Astrocyte (in vitro differentiated cells and primary cell): Measurements from ENCODE around the gene PCYOX1L. TPM values are rescaled to one million over a fixed set of nuclear protein-coding genes. Genes with fewer than 3 reads are reported as not detected.

Experiments used
- DNase-seq: peaks from one replicate; pipeline ENCODE4 v3.0.0-alpha.2; 2010; ENCODE audit warnings: low read depth
- FAIRE-seq: peaks from 2 replicates; lab custom pipeline; 2011; peaks lifted over from hg19 to GRCh38; lab: Jason Lieb, UNC
- H2AFZ ChIP-seq: 2 replicates; pipeline ENCODE4 v1.6.0; 2012; ENCODE audit warnings: low read depth, low read length, inconsistent platforms
- H3K27ac ChIP-seq: 2 replicates; pipeline ENCODE4 v1.5.1; 2011; ENCODE audit warnings: low read depth, low read length, inconsistent platforms
- H3K27me3 ChIP-seq: 2 replicates; pipeline ENCODE4 v1.6.0; 2011; ENCODE audit warnings: low read length, inconsistent platforms; ENCODE audit not compliant: insufficient read depth
- H3K36me3 ChIP-seq: 2 replicates; pipeline ENCODE4 v1.5.1; 2011; ENCODE audit warnings: low read length, inconsistent platforms; ENCODE audit not compliant: insufficient read depth
- H3K4me1 ChIP-seq: 2 replicates; pipeline ENCODE4 v1.5.1; 2011; ENCODE audit warnings: low read length, inconsistent platforms; ENCODE audit not compliant: insufficient read depth
- H3K4me2 ChIP-seq: 2 replicates; pipeline ENCODE4 v1.6.0; 2012; ENCODE audit warnings: low read length, inconsistent platforms
- H3K4me3 ChIP-seq: 2 replicates; pipeline ENCODE4 v1.5.1; 2011; ENCODE audit warnings: low read depth, mild to moderate bottlenecking, low read length, inconsistent platforms; ENCODE audit not compliant: insufficient read depth
- H3K79me2 ChIP-seq: 2 replicates; pipeline ENCODE4 v1.6.0; 2012; ENCODE audit warnings: mild to moderate bottlenecking, low read length, inconsistent platforms; ENCODE audit not compliant: insufficient read depth
- H3K9ac ChIP-seq: 2 replicates; pipeline ENCODE4 v1.6.0; 2012; ENCODE audit warnings: mild to moderate bottlenecking, low read length, inconsistent platforms
- H3K9me3 ChIP-seq: 2 replicates; pipeline ENCODE4 v1.5.1; 2012; ENCODE audit warnings: low read depth, mild to moderate bottlenecking, low read length, inconsistent platforms; ENCODE audit not compliant: insufficient read depth
- H4K20me1 ChIP-seq: 2 replicates; pipeline ENCODE4 v1.6.0; 2012; ENCODE audit warnings: low read length, inconsistent platforms; ENCODE audit not compliant: insufficient read depth
- H3K27ac Mint-ChIP-seq: one replicate; pipeline ENCODE4 v1.8.0; 2021; ENCODE audit warnings: mild to moderate bottlenecking, mixed read lengths; ENCODE audit not compliant: unreplicated experiment
- H3K27me3 Mint-ChIP-seq: one replicate; pipeline ENCODE4 v1.8.0; 2021; ENCODE audit warnings: low read depth, mixed read lengths; ENCODE audit not compliant: unreplicated experiment
- H3K36me3 Mint-ChIP-seq: one replicate; pipeline ENCODE4 v1.8.0; 2021; ENCODE audit warnings: low read depth, mixed read lengths; ENCODE audit not compliant: unreplicated experiment
- H3K4me1 Mint-ChIP-seq: one replicate; pipeline ENCODE4 v1.8.0; 2021; ENCODE audit warnings: low read depth, mixed read lengths; ENCODE audit not compliant: unreplicated experiment
- H3K4me3 Mint-ChIP-seq: one replicate; pipeline ENCODE4 v1.8.0; 2021; ENCODE audit warnings: mild to moderate bottlenecking, moderate library complexity, mixed read lengths; ENCODE audit not compliant: unreplicated experiment
- H3K9me3 Mint-ChIP-seq: one replicate; pipeline ENCODE4 v1.8.0; 2021; ENCODE audit warnings: mild to moderate bottlenecking, mixed read lengths; ENCODE audit not compliant: unreplicated experiment
- CTCF ChIP-seq: IDR thresholded peaks from 2 replicates; pipeline ENCODE4 v1.5.1; 2011; ENCODE audit warnings: low read depth, mild to moderate bottlenecking, inconsistent platforms, low read length, moderate library complexity; ENCODE audit not compliant: insufficient read depth
- EZH2 ChIP-seq: IDR thresholded peaks from 2 replicates; pipeline ENCODE4 v1.6.1; 2012; ENCODE audit warnings: mild to moderate bottlenecking, low read length, inconsistent platforms; ENCODE audit not compliant: insufficient read depth
- total RNA-seq: library from RNA; stranded (reverse); gene quantifications from 2 replicates; pipeline ENCODE4 v1.2.1, GENCODE V29; 2021

PCYOX1L gene
- total RNA-seq, 1 donor from 2014 or later = 16.6 TPM

- Mint-ChIP-seq H3K9me3 (no peaks in the 10 kb centered on the region), H3K36me3 (peaks cover 2% of the 10 kb centered on the region), H3K4me3 (no peak overlapping the region), H3K27me3 (peaks cover 1% of the 10 kb centered on the region), H3K27ac (no peak overlapping the region), H3K4me1 (no peaks in the 10 kb centered on the region)
- H3K27me3 ChIP-seq = no peaks in the 10 kb centered on the region
- H3K9me3 ChIP-seq = peaks cover 3% of the 10 kb centered on the region
- H4K20me1 ChIP-seq = no peaks in the 10 kb centered on the region
- no peak overlapping the region for H3K9ac ChIP-seq
- no peak overlapping the region for H3K4me3 ChIP-seq
- no peaks in the 10 kb centered on the region for H3K4me1 ChIP-seq
- no peaks in the 10 kb centered on the region for H3K79me2 ChIP-seq
- no peak overlapping the region for H3K4me2 ChIP-seq
- no peak for TF ChIP-seq CTCF
- no peak for TF ChIP-seq EZH2
- H3K27ac ChIP-seq = no peak overlapping the region
- H3K36me3 ChIP-seq = no peaks in the 10 kb centered on the region
- DNase-seq (no peak), FAIRE-seq (no peak)
- no peak overlapping the region for H2AFZ ChIP-seq
Observed at GRCh38 chr5:149374801-149375200, 17.0 kb downstream of the PCYOX1L start.

GRCh38 chr5:149375434-149375833 lies 17.6 kb downstream of the PCYOX1L start:
- no peak overlapping the region for H3K4me3 Mint-ChIP-seq

More at GRCh38 chr5:149375434-149375833, 17.6 kb downstream of the PCYOX1L start:
- Histone ChIP-seq H3K4me3 (no peak overlapping the region), H4K20me1 (no peaks in the 10 kb centered on the region), H3K9ac (no peak overlapping the region), H3K4me2 (no peak overlapping the region), H3K27me3 (no peaks in the 10 kb centered on the region), H3K36me3 (no peaks in the 10 kb centered on the region), H3K4me1 (no peaks in the 10 kb centered on the region), H3K79me2 (no peaks in the 10 kb centered on the region), H2AFZ (no peak overlapping the region), H3K27ac (no peak overlapping the region), H3K9me3 (peaks cover 3% of the 10 kb centered on the region)
- Mint-ChIP-seq H3K4me1 (peaks cover 2% of the 10 kb centered on the region), H3K27me3 (peaks cover 1% of the 10 kb centered on the region), H3K9me3 (no peaks in the 10 kb centered on the region), H3K27ac (no peak overlapping the region), H3K36me3 (peaks cover 2% of the 10 kb centered on the region)
- FAIRE-seq (no peak), DNase-seq (no peak)
- no peak for TF ChIP-seq CTCF
- no peak for TF ChIP-seq EZH2
